HG03135 (cell line): ENCODE data around the gene SLC43A3.

Source experiments
- ATAC-seq: cut with Tn5 transposase; IDR thresholded peaks from one replicate; pipeline ENCODE4 v1.9.1; 2021; ENCODE audit warnings: mild to moderate bottlenecking, moderate library complexity; ENCODE audit not compliant: unreplicated experiment

Gene SLC43A3

DNA sequence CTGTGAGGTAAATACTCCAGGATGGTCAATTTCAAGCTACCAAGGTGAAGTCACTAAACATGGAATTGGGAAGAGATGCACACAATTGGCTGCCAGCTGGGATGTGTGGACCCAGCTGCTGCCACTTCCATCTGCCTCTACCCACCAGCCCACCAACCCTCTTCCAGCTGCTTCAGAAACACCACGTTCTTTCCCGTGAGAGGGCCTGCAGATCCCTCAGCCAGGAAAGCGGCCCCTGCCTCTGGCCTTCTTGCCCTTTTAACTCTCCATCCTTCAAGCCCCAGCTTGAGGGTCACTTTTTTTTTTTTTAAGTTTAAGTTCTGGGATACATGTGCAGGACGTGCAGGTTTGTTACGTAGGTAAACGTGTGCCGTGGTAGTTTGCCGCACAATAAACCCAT, 65.9 kb downstream of the SLC43A3 start:
- ATAC-seq, result no peak

DNA sequence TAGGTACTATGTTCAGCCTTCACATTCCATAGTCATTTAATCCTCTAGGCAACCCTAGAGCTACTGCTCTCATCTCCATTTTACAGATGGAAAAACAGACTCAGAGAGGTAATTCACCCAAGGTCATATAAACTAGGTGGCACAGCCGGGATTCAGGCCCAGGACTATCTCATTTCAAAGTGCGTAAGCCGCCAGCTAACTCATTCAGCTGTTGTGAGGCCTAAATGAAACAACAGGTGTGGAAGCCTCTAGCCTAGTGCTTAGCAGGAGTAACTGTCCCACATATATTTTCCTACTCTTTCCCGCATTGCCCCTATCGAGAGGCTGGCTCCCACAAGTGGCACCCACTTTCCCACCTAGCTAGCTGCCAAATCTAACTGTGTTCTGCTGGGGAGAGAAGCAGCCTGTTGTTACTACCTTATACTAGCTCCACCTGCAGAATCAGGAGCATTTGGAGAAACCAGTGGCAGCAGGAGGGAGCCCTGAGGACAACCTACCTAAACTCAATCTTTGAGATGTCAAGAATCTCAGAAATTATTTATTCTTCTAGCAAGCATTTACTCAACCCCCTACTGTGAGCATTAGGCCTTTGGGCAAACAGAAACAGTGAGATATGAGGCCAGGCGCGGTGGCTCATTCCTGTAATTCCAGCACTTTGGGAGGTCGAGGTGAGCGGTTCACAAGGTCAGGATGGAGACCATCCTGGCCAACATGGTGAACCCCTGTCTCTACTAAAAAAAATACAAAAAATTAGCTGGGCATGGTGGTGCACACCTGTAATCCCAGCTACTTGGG, 66.8 kb downstream of the SLC43A3 start:
- ATAC-seq, result no peak

DNA sequence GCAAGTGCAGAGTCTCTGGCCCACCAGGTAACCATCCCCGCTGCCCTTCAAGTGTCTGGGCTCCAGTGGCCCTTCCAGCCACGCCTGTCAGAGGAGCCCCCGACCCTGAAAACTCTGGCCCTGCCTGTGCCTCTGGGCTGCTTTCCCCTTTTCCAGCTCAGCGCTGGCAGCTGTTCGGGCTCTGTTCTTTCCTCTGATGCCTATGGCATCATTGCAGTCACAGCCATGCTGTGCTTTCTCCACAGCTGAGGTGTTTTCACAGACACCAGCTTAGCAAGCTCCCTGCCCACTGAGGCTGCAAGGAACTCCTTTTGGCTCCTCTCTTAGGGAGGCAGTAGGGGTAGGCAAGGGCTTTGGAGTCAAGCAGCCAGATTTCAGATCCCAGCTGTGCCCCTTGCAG, 67.5 kb downstream of the SLC43A3 start:
- ATAC-seq, result no peak

DNA sequence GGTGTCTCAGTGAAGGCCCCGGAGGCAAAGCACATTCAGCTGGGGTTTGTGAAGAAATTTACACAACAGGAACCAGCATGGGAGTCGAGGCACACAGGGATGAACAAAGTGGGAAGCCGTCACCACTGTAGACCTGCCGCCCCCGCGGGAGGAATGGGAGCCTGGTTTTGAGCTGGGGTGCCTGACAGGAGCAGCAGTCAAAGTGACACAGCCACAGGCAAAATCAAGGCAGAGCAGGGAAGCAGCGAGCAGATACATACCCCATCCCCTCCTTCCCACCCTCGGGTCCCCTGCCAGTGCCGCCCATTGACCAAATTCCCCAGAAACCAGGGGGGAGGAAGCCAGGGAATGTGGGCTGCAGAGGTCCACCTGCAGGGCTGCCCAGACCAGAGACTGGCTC, 67.9 kb downstream of the SLC43A3 start:
- ATAC-seq, result no peak

DNA sequence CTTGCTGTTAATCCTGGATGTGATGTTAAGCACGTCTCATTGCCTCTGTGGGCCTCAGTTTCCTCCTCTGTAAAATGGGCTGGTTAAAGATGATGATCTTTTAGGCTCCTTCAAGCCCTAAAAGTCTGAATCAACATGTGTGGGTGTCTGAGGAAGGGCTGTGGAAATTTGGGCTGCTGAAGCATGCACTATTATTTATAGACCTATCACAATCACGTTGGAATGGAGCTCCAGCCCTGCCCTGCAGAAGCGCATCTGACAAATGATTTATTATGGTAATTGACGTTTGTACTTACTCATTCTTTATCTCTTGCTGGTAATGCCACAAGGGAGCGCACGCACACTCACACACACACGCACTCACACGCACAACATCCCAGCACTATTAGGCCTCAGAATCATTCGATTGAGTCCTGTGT, 68.4 kb downstream of the SLC43A3 start:
- no peak for ATAC-seq

DNA sequence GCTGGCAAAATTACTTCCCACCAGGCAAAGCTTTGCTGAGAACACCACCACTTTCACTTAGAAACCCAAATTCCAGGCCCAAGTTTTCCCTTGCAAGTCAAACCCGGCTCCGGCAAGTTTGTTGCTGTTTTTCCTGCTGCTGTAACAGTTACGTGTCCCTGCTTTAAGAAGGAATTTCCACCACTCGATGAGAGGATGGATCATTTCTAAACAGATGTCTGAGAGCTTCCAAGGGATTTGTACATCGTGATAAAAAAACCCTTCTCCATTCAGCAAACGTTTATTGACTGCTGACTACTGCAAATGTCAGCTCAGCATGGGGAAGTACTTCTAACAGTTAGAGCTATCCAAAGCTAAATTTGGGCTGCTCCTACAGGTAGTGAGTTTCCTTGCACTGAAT, 69.1 kb downstream of the SLC43A3 start:
- no peak for ATAC-seq

DNA sequence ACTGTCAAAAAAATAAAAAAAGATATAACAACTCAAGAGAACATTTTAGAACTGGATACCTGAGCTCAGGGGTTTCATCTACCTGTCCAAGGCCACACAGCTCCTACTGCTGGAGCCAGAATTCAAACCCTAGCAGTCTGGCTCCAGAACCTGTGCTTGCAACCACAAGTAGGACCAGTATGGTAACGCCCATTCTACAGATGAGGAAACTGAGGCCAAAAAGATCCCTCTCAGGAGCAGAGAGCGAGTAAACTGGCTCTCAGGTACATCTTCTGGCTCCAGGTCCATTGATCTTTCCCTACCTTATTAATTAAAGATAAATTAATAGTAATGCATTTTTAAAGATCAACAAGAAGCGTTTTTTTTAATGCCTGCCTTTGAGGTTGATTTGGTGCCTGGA, 69.6 kb downstream of the SLC43A3 start:
- no peak for ATAC-seq
